ENCODE data around the gene PRKAB2. TPM values are rescaled to one million over a fixed set of nuclear protein-coding genes. Genes with fewer than 3 reads are reported as not detected.

Gene PRKAB2
- total RNA-seq, 1 experiment from 2014 or later, result 17.8 TPM

- H2BK120ac ChIP-seq (ENCODE audit: low read depth, low read length, poor library complexity, severe bottlenecking), result no peak overlapping the region
- H4K5ac ChIP-seq (ENCODE audit: insufficient read length, low read depth, low read length), result no peak overlapping the region
- H3K56ac ChIP-seq (ENCODE audit: insufficient read length, low read depth, low read length), result no peak overlapping the region
- Mint-ChIP-seq H3K36me3 (ENCODE audit: insufficient read depth in 1 of 3, low read depth in 3 of 3) (no peaks in the 10 kb centered on the region), H3K27me3 (ENCODE audit: low read depth) (no peaks in the 10 kb centered on the region), H3K4me1 (peaks cover 2 to 4% of the 10 kb centered on the region in 2 experiments; a peak in 1 of 4 replicates), H3K27ac (no peak overlapping the region), H3K4me3 (no peak overlapping the region), H3K9me3 (no peaks in the 10 kb centered on the region)
- no peak for TF ChIP-seq CTCF (conservative IDR thresholded peaks at IDR 0.05)
- no peaks in the 10 kb centered on the region for H3K27me3 ChIP-seq (ENCODE audit: insufficient read depth, low read length)
- H3K79me1 ChIP-seq (ENCODE audit: insufficient read depth, low read depth, low read length, poor library complexity, severe bottlenecking), result no peaks in the 10 kb centered on the region
- no peak overlapping the region for H4K8ac ChIP-seq (replicated peaks; ENCODE audit: insufficient read length, low read depth, low read length)
- H2BK15ac ChIP-seq (ENCODE audit: low read depth, low read length), result no peak overlapping the region
- DNase-seq, result no peak
- no peak overlapping the region for H2BK5ac ChIP-seq (ENCODE audit: insufficient read length, low read length)
- H4K20me1 ChIP-seq (ENCODE audit: control insufficient read depth, insufficient read depth, insufficient read length), result no peaks in the 10 kb centered on the region
- no peak overlapping the region for H2BK12ac ChIP-seq (ENCODE audit: insufficient read length, low read depth, low read length)
- no peak overlapping the region for H3K14ac ChIP-seq (ENCODE audit: insufficient read depth, low read length)
- H3T11ph ChIP-seq (ENCODE audit: low read length), result no peak overlapping the region
- no peak overlapping the region for H2AFZ ChIP-seq (ENCODE audit: low read length)
- no peak overlapping the region for H2BK20ac ChIP-seq (ENCODE audit: low read depth, low read length, poor library complexity, severe bottlenecking)
- no peak overlapping the region for H3K23ac ChIP-seq (ENCODE audit: insufficient read length, low read depth, low read length)
- no peak overlapping the region for H4K91ac ChIP-seq (ENCODE audit: insufficient read length, low read depth, low read length)
- H3K9ac ChIP-seq (ENCODE audit: extremely low read depth, insufficient read length, low read length), result no peak overlapping the region
- H3K27ac ChIP-seq (ENCODE audit: insufficient read length, low read depth, low read length), result no peak overlapping the region
- H3K4me2 ChIP-seq (ENCODE audit: insufficient read depth, insufficient read length, low read length), result no peak overlapping the region
- no peak overlapping the region for H3K18ac ChIP-seq (ENCODE audit: insufficient read length, low read depth, low read length)
- H3K4ac ChIP-seq (ENCODE audit: low read depth, low read length), result no peak overlapping the region
- no peaks in the 10 kb centered on the region for H3K4me1 ChIP-seq (ENCODE audit: insufficient read depth, low read length)
- H3K23me2 ChIP-seq (ENCODE audit: insufficient read length, low read depth, low read length, poor library complexity, severe bottlenecking), result no peaks in the 10 kb centered on the region
- no peaks in the 10 kb centered on the region for H3K9me3 ChIP-seq (ENCODE audit: control insufficient read depth, low read depth, low read length)
- H2AK5ac ChIP-seq (ENCODE audit: insufficient read length, low read length), result no peak overlapping the region
- no peaks in the 10 kb centered on the region for H3K79me2 ChIP-seq (ENCODE audit: insufficient read depth, low read length)
- no CpG with 5 or more reads among the region's 2 CpGs for WGBS (ENCODE audit: extremely low coverage, insufficient read length, low lambda C conversion rate)
These were observed 43.3 kb upstream of the PRKAB2 start for GRCh38 chr1:147215540-147215916.
